ENCODE results near the gene ZNF70. TPM values are rescaled to one million over a fixed set of nuclear protein-coding genes. Genes with fewer than 3 reads are reported as not detected.
A peak's percentile ranks its signal among the peaks of the same experiment; 100 is the strongest.

ZNF70 gene
- total RNA-seq, 4 donors from 2014 or later = 3.1 to 6.5 (median 5.4) TPM

- TF ChIP-seq POLR2AphosphoS5 (IDR thresholded peaks at IDR 0.05) (no peak), EP300 (IDR thresholded peaks at IDR 0.05) (no peak), POLR2A (IDR thresholded peaks at IDR 0.05; ENCODE audit: low read depth) (no peak)
- peak overlapping the region; percentile 61 to 90 (median 86) for H3K4me3 ChIP-seq
Observed at GRCh38 chr22:23749841-23750301, 1.0 kb downstream of the ZNF70 start.

DNA sequence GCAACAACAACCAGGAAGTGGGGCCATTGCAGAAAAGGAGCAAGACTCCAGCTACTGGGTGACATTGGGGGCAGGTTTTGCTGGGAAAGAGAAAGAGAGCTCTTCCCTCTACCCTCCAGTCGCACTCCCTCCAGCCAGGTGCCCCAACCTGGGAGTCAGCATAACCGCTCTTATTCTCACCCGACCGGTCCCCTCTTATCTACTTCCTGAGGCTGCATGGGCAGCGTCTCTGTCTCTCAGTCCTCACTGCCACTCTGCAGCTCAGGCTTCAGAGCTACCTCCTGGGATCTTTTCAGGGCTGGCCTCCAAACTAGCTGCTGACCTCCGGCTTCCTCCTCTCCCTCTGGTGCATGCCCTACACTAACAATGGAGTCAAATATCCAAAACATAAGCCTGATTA, 5.1 kb downstream of the ZNF70 start:
- H3K27ac ChIP-seq (replicated peaks in 1 of 4) = no peak overlapping the region
- no peak for DNase-seq (ENCODE audit: extremely low spot score)
- intact Hi-C loops (cut with DNase I) = no loop called here
- peaks cover 16 to 50% (median 40%) of the 10 kb centered on the region in 4 donors for H3K36me3 ChIP-seq
- no peak overlapping the region for H3K4me3 ChIP-seq
- peaks cover 16 to 36% (median 21%) of the 10 kb centered on the region in 4 donors for H3K4me1 ChIP-seq
- 90% methylated on average over 6 of the region's 6 CpGs for WGBS
- peaks cover 0 to 5% (median 0%) of the 10 kb centered on the region in 4 donors for H3K9me3 ChIP-seq
- H3K27me3 ChIP-seq = no peaks in the 10 kb centered on the region
- TF ChIP-seq CTCF (IDR thresholded peaks at IDR 0.05) (no peak), POLR2AphosphoS5 (IDR thresholded peaks at IDR 0.05) (no peak), POLR2A (IDR thresholded peaks at IDR 0.05; ENCODE audit: low read depth) (no peak), EP300 (IDR thresholded peaks at IDR 0.05) (no peak)

More at GRCh38 chr22:23749841-23750301, 1.0 kb downstream of the ZNF70 start:
- Histone ChIP-seq H3K27me3 (no peaks in the 10 kb centered on the region), H3K4me1 (peaks cover 10 to 26% (median 22%) of the 10 kb centered on the region in 4 donors), H3K9me3 (no peaks in the 10 kb centered on the region), H3K36me3 (peaks cover 0 to 9% (median 5%) of the 10 kb centered on the region in 4 donors), H3K27ac (replicated peaks in 1 of 4) (peak overlapping the region in 2 of 4 donors; percentile 91 to 92)
- WGBS = 66% methylated on average over 12 of the region's 12 CpGs
- no peak for DNase-seq (ENCODE audit: extremely low spot score)
- intact Hi-C loops (cut with DNase I) = loop anchor here (5.0 kb wide), 1 partner anchor 33 kb away; no protein-coding TSS in a partner anchor

GRCh38 chr22:23744485-23744884, 6.4 kb downstream of the ZNF70 start:
- TF ChIP-seq POLR2AphosphoS5 (IDR thresholded peaks at IDR 0.05) = no peak
- TF ChIP-seq CTCF (IDR thresholded peaks at IDR 0.05) = no peak
- no peak for TF ChIP-seq POLR2A (IDR thresholded peaks at IDR 0.05; ENCODE audit: low read depth)
- TF ChIP-seq EP300 (IDR thresholded peaks at IDR 0.05) = no peak
- H3K4me1 ChIP-seq = peaks cover 5 to 23% (median 10%) of the 10 kb centered on the region in 4 donors
- intact Hi-C loops (cut with DNase I) = no loop called here
- peaks cover 16 to 50% (median 40%) of the 10 kb centered on the region in 4 donors for H3K36me3 ChIP-seq
- 97% methylated on average over 12 of the region's 14 CpGs for WGBS
- peaks cover 0 to 5% (median 0%) of the 10 kb centered on the region in 4 donors for H3K9me3 ChIP-seq
- no peak overlapping the region for H3K4me3 ChIP-seq
- H3K27me3 ChIP-seq = no peaks in the 10 kb centered on the region
- H3K27ac ChIP-seq (replicated peaks in 1 of 4) = no peak overlapping the region
- no peak for DNase-seq (ENCODE audit: extremely low spot score)

- no peak overlapping the region for H3K27ac ChIP-seq (replicated peaks in 1 of 4)
- peaks cover 16 to 50% (median 40%) of the 10 kb centered on the region in 4 donors for H3K36me3 ChIP-seq
Observed at GRCh38 chr22:23744001-23744400, 6.9 kb downstream of the ZNF70 start.

More at GRCh38 chr22:23744001-23744400, 6.9 kb downstream of the ZNF70 start:
- no peak for TF ChIP-seq CTCF (IDR thresholded peaks at IDR 0.05)
- TF ChIP-seq POLR2A (IDR thresholded peaks at IDR 0.05; ENCODE audit: low read depth) = no peak
- no peak for TF ChIP-seq EP300 (IDR thresholded peaks at IDR 0.05)
- no peak for TF ChIP-seq POLR2AphosphoS5 (IDR thresholded peaks at IDR 0.05)
- Histone ChIP-seq H3K27me3 (no peaks in the 10 kb centered on the region), H3K4me1 (peaks cover 5 to 22% (median 10%) of the 10 kb centered on the region in 4 donors), H3K9me3 (peaks cover 0 to 5% (median 0%) of the 10 kb centered on the region in 4 donors), H3K4me3 (no peak overlapping the region)
- intact Hi-C loops (cut with DNase I) = no loop called here
- 94% methylated on average over 13 of the region's 13 CpGs for WGBS
- DNase-seq (ENCODE audit: extremely low spot score) = no peak
